Astrocyte of the spinal cord (primary cell): ENCODE data around the gene SIL1.

Experiments used
- DNase-seq: peaks from one replicate; pipeline ENCODE4 v3.0.0; 2011; ENCODE audit warnings: low read depth, low spot score
- H3K4me3 ChIP-seq: 2 replicates; pipeline ENCODE4 v1.5.1; 2011; ENCODE audit warnings: low read depth, mild to moderate bottlenecking, low read length, moderate library complexity
- CTCF ChIP-seq: IDR thresholded peaks from 2 replicates; pipeline ENCODE4 v1.5.1; 2012; ENCODE audit warnings: low read depth, mild to moderate bottlenecking, low read length, inconsistent platforms
- in situ Hi-C: cut with HindIII; loops from 2 replicates; pipeline ENCODE4 v1.10.0; 2017; ENCODE audit warnings: low sequenced_read_pairs

SIL1 gene

GRCh38 chr5:139164020-139164419 is 34.1 kb downstream of the SIL1 start:
- in situ Hi-C loops: no loop called here
- no peak for TF ChIP-seq CTCF
- DNase-seq: no peak
- no peak overlapping the region for H3K4me3 ChIP-seq

- TF ChIP-seq CTCF: no peak
- no peak overlapping the region for H3K4me3 ChIP-seq
- no peak for DNase-seq
- in situ Hi-C loops: no loop called here
Observed at GRCh38 chr5:139162448-139162847, 35.7 kb downstream of the SIL1 start.

- no peak overlapping the region for H3K4me3 ChIP-seq
- TF ChIP-seq CTCF: no peak
- in situ Hi-C loops: no loop called here
- no peak for DNase-seq
Observed at GRCh38 chr5:139158791-139159190, 39.4 kb downstream of the SIL1 start.

- DNase-seq: no peak
- in situ Hi-C loops: no loop called here
- TF ChIP-seq CTCF: no peak
- H3K4me3 ChIP-seq: no peak overlapping the region
Observed at GRCh38 chr5:139157556-139157955, 40.6 kb downstream of the SIL1 start.

GRCh38 chr5:139156814-139157213 is 41.4 kb downstream of the SIL1 start:
- TF ChIP-seq CTCF: no peak
- in situ Hi-C loops: no loop called here
- DNase-seq: no peak
- no peak overlapping the region for H3K4me3 ChIP-seq

GRCh38 chr5:139155333-139155732 is 42.8 kb downstream of the SIL1 start:
- DNase-seq: no peak
- TF ChIP-seq CTCF: no peak
- H3K4me3 ChIP-seq: no peak overlapping the region
- in situ Hi-C loops: no loop called here

- in situ Hi-C loops: no loop called here
- DNase-seq: no peak
- no peak for TF ChIP-seq CTCF
- H3K4me3 ChIP-seq: no peak overlapping the region
Observed at GRCh38 chr5:139151902-139152301, 46.3 kb downstream of the SIL1 start.
